GM12872 (cell line): ENCODE data around the gene CREBBP.

Experiments
- TF ChIP-seq, protein P1 (sequence below): IDR thresholded peaks from 3 replicates; pipeline ENCODE4 v1.5.1; 2011; ENCODE audit warnings: low read depth, mild to moderate bottlenecking, low read length, moderate library complexity; ENCODE audit not compliant: insufficient read depth

Gene CREBBP

DNA sequence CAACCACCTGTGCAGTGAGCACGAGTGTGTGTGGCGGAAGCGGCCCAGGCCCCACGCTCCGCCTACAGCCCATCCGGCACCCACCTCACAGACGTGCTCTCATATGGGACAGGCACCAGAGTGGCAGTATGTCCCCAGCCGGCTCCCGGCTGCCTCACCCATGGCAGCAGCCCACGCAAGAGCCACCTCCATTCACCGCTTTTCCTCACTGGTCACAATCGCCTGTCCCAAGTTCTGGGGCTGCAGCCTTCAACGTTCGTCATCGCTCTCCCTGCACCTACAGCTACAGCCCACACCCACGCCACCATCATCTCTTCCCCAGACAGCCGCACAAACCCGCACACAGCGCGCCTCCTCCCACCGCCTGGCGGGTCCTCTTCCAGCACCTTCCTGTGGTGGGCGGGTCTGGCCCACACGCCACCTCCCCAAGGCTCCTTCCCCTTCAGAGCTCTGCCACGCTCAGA lies 145.7 kb downstream of the CREBBP start:
- TF ChIP-seq, protein P1, sequence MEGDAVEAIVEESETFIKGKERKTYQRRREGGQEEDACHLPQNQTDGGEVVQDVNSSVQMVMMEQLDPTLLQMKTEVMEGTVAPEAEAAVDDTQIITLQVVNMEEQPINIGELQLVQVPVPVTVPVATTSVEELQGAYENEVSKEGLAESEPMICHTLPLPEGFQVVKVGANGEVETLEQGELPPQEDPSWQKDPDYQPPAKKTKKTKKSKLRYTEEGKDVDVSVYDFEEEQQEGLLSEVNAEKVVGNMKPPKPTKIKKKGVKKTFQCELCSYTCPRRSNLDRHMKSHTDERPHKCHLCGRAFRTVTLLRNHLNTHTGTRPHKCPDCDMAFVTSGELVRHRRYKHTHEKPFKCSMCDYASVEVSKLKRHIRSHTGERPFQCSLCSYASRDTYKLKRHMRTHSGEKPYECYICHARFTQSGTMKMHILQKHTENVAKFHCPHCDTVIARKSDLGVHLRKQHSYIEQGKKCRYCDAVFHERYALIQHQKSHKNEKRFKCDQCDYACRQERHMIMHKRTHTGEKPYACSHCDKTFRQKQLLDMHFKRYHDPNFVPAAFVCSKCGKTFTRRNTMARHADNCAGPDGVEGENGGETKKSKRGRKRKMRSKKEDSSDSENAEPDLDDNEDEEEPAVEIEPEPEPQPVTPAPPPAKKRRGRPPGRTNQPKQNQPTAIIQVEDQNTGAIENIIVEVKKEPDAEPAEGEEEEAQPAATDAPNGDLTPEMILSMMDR = no peak

DNA sequence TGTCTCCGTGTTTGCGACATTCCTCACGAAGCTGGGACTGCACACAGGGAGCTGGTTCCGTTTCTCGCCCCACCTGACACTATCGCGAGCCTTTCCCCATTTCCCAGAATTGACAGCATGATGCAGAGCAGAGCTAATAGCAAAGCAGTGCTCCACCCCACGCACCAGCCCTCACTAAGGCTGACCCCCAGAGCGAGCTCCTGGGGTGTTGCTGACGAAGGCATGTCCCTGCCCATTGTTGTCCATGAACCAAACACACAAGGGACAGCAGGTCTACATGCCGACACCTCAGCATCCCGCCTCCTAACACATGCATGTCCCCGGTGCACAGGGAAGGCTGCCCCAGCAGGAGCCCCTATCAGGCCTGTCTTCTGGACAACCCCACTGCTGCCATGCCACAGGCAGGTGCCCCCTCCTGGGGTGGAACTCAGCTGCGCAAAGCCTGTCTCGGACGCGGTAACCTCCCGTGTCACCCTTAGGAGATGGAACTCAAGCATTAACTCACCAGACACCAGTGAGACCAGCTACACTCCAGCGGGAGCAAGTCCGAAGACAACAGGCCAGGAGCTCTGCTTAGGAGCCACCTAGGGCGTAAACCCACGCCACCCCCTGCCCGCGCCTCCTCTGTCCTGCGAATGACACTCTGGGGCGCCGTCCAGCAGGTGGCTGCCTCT lies 146.3 kb downstream of the CREBBP start:
- TF ChIP-seq, protein P1 = no peak

DNA sequence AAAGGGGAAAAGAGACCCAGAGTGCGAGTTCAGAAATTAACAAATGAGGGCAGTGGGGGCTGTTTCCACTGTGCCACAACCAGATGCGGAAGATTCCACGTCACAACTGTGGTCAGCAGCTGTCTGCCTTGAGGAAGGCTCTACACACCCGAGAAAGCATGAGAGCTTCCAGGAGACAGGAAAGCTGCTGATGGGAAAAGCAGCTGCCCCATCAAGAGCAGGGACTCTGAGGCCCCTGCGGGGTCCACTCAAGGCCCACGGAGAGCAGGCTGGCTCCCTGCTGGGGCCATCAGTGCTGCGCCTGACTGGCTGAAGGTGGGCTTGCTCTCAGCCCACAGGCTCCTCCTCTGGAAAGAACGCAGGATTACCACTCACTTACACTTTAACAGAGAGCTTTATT lies 148.3 kb downstream of the CREBBP start:
- TF ChIP-seq, protein P1 = no peak

DNA sequence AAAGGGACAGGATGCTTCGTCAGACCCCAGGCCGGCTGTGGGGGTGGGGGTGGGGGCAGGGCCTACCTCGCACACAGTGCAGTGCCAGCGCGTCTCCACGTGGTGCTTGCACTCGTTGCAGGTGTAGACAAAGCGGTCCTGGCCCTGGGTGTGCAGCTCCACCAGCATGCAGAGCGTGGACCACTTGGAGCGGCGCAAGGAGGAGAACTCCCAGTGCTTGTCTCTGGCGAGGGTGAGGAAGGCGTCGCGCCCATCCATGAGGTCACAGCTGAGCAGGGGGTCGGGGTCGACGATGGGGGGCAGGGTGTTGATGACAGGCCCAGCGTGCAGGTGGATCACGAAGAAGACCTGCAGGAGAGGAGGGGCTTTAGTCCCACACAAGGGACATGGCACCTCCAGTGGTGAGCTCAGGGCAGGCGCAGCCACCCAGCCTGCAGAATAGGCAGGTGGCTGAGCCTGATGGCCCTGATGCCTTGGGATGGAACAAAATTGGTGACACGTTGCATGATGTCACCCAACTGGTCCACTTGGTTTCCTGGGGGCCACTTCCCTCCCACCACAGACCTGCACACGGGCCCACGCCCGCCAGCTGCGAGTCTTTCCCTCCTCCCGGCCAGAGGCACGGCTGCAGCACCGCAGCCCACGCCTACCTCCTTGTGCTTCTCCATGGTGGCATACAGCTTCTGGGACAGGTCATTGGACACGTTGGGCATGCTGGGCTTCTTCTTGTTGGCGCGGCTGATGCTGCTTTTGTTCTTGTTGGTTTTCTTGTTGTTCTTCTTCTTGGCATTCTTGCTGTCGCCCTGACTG lies 149.2 kb downstream of the CREBBP start:
- TF ChIP-seq, protein P1 = no peak

DNA sequence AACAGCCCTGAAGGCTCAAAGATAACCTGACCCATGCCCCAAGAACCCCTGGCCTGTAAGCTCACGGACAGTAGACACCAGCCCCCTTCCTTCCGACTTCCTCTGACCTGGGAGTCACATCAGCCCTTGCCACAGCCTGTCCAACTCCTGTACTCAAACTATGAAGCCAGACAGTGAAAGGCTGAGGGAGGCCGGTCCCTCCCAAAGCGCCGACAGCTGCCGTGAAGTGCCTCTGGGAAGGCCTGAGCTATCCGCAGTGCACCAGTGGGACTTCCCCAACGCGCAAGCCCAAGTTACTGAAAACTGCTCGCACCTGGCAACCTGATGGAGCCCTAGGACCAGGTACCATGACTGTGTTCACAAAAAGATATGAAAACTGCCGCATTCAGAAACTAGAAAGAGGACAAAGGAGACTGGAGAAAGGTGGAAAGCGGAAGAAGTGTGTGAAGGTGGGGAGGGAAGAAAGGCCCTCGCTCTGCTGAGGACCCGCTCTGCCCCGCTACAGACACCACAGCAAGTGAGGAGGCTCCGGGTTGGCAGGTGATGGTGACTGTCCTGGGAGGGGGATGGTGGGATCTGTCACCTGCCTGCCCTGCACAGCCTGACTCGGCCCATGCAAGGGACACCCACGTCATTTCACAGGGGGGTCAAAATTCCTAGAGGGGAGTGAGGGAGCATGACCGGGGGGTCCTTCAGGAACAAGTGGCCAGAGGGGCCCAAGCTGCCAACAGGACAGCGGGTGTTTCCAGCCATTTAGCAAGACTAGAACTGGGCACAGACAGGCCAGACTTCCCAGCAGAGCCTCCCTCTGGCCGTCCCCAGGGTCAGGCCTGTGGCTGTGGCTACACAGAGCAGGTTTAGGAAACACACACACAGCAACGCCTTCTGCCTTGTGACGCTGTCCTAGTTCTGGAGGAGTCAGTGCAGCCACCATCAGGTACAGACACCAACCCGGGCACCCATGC lies 150.1 kb downstream of the CREBBP start:
- TF ChIP-seq, protein P1 = no peak

DNA sequence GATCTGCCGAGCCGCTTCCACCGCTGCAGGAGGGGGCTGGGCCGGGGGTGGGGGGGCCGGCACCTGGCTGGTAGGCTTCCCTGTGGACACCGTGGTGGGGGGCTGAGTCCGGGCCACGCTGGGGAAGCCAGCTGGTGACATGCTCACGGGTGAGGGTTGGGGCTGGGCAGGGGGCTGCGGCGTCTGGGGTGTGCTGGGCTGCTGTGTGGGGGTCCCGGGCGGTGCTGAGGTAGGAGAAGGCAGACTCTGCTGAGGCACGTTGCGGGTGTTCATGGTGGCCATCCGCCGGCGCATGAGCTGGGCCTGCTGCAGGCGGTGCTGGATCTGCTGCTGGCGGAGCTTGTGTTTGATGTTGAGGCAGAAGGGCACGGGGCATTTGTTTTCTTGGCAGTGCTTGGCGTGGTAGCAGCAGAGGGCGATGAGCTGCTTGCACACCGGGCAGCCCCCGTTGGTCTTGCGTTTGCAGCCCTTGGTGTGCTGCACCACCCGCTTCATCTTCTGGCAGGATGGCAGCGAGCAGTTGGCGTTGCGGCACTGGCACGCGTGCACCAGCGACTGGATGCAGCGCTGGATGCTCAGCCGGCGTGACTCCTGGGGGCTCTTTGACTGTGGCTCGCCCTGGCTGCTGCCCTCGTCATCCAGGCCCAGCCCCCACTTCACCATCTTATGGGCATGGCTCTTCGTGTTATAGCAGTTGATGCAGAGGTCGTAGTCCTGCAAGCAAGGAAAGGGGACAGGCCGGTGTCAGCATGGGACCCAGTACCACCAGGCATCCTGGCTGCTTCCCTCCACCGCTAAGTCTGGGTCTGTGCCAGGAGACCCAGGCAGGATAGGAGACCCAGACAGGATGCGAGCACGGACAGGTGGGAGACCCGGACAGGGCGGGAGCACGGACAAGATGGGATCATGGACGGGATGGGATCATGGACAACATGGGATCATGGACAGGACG lies 151.1 kb downstream of the CREBBP start:
- TF ChIP-seq, protein P1 = no peak
